NCI-H128 (cell line): ENCODE measurements around the gene RAB2B.

Experiments used
- DNase-seq: peaks from one replicate; lab custom pipeline; 2025; ENCODE audit not compliant: unreplicated experiment; lab: John Stamatoyannopoulos, UW

The RAB2B gene

DNA sequence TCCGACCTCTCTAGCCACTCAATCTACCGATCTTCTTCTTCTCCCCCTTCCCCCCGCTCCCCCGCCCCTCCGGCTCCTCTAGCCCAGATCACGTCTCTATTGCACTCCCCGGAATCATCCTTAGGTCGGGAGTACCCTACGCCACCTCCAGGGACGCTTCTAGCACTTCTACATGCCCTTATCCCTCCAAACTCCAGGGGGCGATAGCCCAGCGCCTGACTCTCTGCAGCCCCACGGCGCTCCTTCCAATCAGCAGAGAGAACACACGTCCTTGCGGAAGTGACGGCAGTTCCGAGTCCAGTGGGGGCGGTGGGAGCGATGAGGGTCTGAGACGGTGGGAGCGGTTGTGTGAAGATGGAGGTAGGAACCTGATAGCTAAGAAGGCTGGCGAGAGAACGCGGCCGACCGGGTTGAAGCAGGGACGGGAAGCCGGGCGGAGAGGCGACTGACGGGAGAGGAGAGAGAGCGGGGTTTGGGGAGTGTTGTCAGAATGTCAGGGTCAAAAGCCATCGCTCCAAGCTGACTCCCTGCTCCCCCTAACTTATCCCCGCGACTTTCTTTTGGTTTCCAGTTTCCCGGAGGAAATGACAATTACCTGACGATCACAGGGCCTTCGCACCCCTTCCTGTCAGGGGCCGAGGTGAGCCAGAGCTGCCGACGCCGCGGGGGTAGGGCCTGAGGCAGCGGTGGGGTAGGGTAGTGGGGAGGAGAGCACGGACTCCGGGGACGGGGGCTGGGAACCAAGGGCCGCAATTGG lies at the start of gene RAB2B, which contains the start of gene TOX4:
Gene RAB2B (minus strand): TSS at position 35 of the 757 bp plus-strand sequence. CDS start 87 bp downstream, outside the sequence.
Gene TOX4 (plus strand): TSS at position 271 of the 757 bp plus-strand sequence. CDS start 84 bp downstream, at position 355.
- peak; percentile 95 for DNase-seq

DNA sequence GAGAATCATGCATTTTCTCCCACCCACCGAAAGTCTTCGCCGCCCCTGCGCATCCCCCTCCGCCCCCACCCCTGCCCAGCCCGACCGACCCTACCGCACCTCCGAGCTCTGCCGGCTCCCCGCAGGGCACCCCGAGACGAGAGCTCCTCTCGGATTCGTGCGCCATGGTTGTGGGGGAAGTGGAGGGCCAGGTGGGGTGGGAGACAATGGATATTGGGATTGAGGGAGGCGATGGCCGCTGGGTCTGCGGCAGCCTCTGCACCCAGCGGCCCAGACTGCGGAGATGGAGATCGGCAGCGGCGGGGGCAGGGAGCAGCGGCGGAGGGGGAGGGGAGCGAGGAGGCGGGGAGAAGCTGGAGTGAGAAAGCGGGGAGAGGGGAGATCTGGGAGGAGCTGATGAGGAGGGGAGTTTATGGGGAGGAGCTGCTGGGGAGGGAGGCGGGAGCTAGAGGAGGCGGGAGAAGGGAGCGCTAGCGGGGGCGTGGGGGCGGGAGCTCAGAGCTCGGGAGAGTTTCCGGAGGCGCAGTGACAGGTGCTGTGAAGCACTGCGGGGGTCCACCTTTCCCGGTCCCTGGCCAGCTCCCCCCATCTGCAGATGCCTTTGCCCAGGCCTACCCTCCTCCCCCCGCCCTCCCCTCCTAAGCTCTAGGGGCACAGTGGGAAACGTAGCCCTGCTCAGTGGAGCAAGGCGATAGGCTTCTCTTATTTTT lies 49.4 kb upstream of the RAB2B start, which contains the start of gene SALL2:
Gene SALL2 (minus strand): TSS at position 385 of the 710 bp plus-strand sequence. CDS start 219 bp downstream, at position 166.
- DNase-seq, result peak; percentile 78

DNA sequence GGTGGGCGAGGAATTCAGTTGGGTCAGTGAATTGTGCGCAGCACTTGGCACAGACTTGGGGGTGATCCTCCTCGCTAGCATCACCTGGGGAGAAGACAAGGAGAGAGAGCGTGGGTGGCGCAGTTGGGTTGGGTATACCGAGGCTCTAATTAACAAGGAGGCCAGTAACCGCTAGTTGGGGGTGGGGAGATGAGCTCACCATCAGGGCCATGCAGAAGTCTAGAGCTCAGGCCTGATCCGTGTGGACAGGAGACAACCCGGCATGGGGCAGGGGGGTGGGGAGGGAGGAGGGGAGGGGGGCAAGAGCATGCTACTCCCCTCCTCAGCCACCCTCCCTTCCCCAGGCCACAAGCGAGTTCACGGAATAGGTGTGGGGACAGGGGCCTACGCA lies 48.8 kb upstream of the RAB2B start:
- no peak for DNase-seq

- DNase-seq, result no peak
Observed at GRCh38 chr14:21524575-21525490, 48.1 kb upstream of the RAB2B start.

GRCh38 chr14:21523203-21523602 lies 46.4 kb upstream of the RAB2B start:
- DNase-seq, result no peak

GRCh38 chr14:21521501-21521900 lies 44.7 kb upstream of the RAB2B start:
- no peak for DNase-seq

DNA sequence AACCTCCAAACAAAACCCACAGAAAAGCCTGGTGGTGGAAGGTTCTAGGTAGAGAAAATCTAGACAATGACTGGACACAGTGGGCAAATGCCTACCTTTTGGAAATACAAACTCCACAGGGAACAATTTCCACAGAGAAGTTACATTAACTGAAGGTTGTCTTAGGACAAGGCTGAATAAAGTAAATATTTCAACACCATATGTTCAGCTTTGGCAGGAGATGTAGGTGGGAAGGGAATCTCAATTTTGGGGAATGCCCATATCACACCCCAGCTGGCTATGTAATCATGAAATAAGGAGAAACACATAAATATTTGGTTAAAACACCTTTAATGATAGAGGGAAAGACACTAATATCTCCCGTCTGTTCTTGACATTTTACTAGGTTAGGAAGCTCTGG lies 44.0 kb upstream of the RAB2B start:
- DNase-seq, result no peak

DNA sequence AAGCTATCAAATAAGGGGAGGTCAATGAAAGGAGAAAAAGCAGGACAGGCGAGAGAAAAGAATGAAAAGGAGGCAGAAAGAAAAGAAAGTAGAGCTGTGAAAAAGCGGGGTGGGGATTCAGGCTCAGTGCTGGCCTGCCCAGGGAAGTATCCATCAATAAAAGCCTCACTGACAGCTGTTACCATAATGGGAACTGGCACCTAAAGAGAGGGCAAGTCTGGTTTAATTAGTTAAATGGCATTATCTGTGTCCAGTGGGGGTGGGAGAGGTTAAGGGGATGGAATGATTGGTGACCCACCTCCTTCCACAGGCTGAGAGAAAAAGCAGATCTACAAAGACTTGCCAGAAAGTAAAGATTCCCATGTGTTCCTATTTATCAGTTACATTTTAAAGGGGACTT lies 42.0 kb upstream of the RAB2B start:
- no peak for DNase-seq

- no peak for DNase-seq
Observed at GRCh38 chr14:21514341-21514740, 37.6 kb upstream of the RAB2B start.

- DNase-seq, result peak; percentile 93
Observed at GRCh38 chr14:21510735-21511657, 34.2 kb upstream of the RAB2B start, which contains the start of gene METTL3. METTL3 (minus strand) TSS chr14:21511340; CDS start chr14:21511223, 117 bp downstream.

DNA sequence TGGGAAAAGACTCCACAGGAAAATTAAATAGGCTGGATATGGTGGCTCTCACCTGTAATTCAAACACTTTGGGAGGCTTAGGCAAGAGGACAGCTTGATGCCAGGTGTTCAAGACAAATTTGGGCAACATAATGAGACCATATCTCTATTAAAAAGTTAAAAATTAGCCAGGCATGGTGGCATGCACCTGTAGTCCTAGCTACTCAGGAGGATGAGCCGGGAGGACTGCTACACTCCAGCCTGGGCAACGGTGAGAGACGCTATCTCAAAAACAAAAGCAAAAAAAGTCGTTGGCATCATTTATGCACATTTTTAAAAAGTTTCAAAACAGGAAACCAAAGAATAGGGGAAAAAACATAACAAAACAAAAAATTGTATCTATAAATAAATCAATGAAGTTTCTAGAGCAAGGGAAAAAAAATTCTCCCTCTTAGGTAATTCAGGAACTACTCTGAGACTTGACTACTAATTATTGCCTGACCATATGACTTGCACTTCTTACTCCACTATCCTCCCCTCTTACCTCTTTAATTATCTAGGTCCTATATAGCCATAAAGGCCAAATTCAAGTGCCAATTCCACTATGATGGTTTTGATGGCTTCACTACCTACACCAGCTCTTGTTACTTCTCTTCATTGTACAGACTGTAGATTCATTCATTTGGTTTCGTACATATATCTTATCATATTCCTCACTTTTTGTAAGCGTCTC lies 32.8 kb upstream of the RAB2B start:
- no peak for DNase-seq

DNA sequence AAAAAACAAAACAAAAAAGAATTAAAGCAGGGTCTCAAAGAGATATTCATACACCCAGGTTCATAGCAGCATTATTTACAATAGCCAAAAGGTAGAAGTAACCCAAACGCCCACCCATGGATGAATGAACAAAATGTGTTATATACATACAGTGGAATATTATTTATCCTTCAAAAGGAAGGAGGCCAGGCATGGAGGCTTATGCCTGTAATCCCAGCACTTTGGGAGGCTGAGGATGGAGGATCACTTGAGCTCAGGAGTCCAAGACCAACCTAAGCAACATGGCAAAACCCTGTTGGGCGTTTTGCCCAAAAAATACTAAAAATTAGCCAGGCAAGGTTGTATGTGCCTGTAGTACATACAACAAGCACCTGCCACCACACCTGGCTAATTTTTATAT lies 29.8 kb upstream of the RAB2B start:
- no peak for DNase-seq

DNA sequence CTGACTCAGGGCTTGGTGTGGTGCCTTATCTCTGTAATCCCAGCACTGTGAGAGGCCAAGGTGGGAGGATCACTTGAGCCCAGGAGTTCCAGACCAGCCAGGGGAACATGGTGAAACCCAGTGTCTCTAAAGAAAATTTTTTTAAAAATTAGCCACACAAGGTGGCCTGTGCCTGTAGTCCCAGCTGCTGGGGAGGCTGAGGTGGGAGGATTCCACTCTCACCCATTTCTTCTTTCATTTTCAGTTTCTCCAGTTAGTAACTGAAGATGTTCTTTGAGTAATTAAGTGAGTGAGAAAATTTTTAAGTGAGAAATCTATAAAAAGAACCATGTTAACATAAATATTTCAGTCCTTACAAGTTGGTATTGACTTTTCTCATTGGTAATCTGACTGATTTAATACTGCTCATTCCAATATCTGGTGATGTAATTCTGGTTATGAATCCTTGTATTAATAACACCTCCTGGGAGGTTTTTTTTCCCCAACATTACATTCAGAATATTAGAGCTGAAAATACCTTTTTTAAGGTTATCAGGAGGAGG lies 28.3 kb upstream of the RAB2B start:
- DNase-seq, result no peak

GRCh38 chr14:21503376-21503775 lies 26.6 kb upstream of the RAB2B start:
- no peak for DNase-seq

DNA sequence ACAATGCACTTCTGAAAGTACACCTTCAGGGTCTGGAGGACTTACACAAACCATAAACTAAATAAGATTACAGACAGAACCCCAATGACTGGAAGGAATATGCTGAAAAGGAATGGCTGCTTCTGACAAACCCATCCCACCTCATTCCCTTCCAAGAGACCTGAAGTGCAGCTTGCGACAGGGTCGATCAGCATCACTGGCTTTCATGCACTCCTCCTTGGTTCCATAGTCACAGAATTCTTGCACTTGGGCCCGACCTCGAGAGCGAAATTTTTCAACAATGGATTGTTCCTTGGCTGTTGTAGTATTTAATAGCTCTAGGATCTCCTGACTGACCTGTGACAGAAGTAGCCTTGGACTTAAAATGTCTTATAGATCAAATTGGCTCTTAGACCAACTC lies 24.8 kb upstream of the RAB2B start:
- no peak for DNase-seq

DNA sequence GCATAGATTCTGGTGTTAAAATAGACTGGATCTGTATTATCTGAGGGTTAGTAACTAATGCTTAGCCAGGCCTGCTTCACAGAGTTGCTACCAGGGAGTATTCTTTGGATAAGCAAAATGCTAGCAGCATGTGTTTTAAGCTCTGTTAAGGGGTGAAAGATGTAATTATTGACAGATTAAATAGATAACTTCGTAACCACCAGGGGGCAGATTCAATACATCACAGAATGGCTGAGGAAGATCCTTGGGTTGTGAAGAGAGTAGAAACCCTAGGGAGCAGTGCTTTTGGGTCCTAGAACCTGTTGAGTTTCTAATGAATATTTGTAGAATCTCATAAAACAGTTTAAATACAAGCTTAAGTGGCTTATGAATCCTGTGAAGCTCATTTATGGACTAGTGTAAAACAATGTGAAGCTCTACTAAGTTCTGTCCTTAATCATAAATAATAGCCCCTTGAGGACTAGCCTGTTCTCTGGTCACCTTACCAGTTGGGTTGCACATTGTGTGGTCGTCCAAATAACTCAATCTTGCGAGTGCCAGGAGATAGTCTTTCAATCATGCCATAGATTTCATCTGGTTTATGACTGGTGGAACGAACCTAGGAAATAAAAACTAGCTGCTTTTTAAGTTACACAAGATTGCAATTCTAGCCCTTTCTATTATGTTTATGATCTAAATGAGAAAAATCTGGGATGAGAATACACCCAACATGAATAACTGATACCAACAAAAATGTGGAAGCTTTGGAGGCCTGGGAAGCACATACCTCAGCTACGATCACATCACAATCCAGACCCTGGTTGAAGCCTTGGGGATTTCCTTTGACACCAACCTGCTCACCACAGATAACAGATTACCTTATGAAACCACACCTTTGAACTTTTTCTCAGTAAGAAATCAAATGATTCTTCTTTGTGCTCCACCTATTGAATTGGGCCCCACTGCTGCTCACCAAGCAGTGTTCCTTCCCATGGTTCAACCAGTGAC lies 22.1 kb upstream of the RAB2B start:
- DNase-seq, result no peak

DNA sequence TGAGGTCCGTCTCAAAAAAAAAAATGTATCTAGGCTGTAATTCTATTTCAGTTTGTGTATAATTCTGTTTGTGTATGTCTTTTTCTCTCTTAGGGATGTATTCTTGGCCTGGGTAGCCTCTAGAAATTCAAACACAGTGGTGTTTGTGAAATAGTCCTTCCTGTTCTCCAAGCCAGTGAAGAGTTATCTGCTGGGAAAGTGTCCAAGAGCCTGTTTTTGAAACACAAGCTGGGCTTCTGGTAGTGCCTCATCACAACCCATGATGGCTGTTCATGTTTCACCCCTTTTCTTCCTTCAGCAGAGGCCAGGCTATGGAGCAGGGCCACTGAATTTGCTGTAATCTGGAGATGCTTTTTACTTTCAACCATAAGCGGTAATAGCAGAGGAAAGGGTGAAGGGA lies 19.7 kb upstream of the RAB2B start:
- DNase-seq, result no peak
